HG03460 (cell line): Measurements from ENCODE around the gene MIEF1.

Experiments used
- ATAC-seq: cut with Tn5 transposase; IDR thresholded peaks from one replicate; pipeline ENCODE4 v1.9.1; 2021; ENCODE audit not compliant: unreplicated experiment

The MIEF1 gene

DNA sequence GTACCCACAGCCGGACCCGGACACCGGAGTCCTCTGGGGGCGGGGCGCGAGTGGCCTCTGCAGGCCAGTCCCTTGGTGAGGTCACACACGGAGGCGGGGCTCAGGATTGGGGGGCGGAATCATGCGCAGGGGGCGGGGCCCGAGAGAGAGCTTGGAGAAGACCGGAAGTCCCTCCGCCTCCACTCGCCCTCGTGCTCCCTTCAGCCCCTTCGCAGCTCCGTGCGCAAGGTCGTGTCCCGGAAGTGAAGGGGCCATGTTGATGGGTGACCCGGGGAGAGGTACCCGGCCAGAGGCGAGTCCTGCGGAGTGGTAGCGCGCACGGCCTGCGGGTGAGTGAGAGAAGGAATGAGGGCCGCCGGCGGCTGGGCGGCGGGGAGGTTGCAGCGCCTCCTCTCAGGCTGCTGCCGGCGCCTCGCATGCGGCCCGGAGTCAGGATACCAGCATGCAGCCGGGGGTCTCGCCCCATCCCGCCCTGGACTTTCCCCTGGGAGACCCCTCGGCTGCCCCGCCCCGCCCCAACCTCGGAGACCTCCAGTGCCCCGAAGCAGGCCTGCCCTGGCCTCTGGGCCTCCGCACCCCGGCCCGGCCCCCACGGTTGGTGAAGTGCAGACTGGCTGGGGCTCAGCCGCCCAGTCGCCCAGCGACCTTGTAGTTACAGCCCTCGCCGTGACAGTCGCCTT is at the start of gene MIEF1:
TSS of gene MIEF1 (plus strand) at position 182 of the 680 bp plus-strand sequence. CDS start 9,005 bp downstream, outside the sequence.
- ATAC-seq = peak; percentile 94

- ATAC-seq = no peak
Measured at GRCh38 chr22:39452740-39453040, 49.4 kb upstream of the MIEF1 start.

- ATAC-seq = no peak
Measured at GRCh38 chr22:39453765-39454378, 48.2 kb upstream of the MIEF1 start.

GRCh38 chr22:39454385-39454871 is 47.7 kb upstream of the MIEF1 start:
- no peak for ATAC-seq

DNA sequence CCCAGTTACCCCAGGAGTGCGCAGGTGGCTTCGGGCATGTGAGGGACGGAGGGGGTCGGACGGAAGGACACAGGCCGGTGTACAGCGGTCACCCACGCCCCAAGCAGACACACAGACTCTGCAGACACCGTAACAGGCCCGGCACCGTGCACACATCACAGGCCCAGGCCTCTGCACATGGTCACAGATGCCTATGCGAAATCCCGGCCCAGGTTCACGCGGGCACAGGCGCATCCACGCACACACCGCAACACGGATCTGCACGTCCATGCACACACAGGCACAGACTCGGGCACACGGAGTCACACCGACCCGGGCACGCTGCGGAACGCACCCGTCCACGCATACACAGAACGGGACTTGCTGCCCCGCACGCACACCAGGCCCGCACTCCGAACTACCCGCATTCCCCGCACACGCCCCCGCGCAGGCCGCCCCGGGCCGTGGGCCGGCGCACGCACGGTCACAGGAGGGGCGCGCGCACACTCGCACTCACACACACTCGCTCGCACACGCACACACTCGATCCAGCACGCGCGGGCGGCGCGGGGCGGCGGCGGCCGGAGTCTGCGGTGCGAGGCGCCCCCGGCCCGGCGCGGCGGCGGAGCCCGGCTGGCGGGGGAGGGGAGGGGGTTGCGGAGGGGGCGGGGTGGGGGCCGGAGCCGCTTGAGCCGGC is 45.4 kb upstream of the MIEF1 start, which contains the start of gene MGAT3:
TSS of gene MGAT3 (plus strand) at position 491 of the 676 bp plus-strand sequence. CDS start 30,336 bp downstream, outside the sequence.
- ATAC-seq = no peak

- ATAC-seq = no peak
Measured at GRCh38 chr22:39457198-39457555, 44.9 kb upstream of the MIEF1 start.

GRCh38 chr22:39457556-39458443 is 44.3 kb upstream of the MIEF1 start:
- no peak for ATAC-seq

DNA sequence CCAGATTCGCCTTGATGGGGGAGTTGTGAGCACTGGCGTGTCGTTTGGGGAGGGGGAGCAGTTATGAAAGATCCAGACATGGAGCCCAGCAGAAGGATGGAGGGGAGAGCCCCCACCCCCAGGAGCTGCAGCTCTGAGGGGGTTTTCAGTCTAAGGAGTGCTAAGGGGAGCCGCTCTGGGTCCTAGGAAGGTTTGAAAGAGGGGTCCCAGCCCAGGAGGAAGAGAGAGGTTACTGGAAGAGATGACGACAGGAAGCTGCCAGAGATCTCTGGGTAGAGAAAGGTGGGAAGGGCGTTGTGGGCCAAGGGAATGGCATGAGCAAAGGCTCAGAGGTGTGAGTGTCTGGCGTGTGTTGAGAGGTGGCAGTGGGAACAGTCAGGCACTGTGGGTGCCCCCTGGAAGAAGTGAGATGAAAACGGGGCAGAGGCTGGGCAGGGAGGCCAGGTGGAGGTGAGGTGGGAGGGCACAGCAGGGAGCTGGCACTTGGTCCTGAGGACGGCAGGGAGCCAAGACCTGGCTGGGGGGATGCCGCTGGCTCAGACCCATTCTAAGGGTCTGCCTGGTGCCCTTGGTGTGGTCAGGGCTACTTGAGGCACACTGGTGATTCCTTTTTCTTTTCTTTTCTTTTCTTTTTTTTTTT is 43.5 kb upstream of the MIEF1 start:
- ATAC-seq = no peak

- ATAC-seq = no peak
Measured at GRCh38 chr22:39459681-39460080, 42.4 kb upstream of the MIEF1 start.

- no peak for ATAC-seq
Measured at GRCh38 chr22:39462443-39463221, 39.5 kb upstream of the MIEF1 start.

GRCh38 chr22:39463277-39463676 is 38.8 kb upstream of the MIEF1 start:
- ATAC-seq = no peak

DNA sequence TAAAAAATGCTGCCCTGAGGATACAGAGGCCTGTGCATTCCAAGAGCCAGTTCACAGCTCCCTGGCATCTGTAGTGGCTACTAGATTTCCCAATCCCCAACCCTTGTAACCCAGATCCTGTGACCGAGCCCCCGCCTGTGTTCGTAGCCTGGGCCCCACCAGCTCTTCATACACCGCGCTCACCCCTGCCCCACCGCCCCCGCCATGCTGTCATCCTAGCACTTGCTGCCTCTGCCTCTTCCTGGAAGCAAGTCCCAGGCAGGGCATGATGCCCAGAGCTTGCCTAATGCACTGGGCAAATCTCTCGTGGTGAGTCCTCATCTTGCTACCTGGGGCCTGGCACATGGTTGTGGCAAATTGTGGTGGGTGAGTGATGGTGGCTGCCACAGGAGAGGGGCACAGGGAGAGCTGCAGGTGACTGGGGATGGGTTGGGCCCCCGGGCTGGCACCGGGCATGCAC is 38.1 kb upstream of the MIEF1 start:
- no peak for ATAC-seq

- ATAC-seq = no peak
Measured at GRCh38 chr22:39466228-39467006, 35.7 kb upstream of the MIEF1 start.

DNA sequence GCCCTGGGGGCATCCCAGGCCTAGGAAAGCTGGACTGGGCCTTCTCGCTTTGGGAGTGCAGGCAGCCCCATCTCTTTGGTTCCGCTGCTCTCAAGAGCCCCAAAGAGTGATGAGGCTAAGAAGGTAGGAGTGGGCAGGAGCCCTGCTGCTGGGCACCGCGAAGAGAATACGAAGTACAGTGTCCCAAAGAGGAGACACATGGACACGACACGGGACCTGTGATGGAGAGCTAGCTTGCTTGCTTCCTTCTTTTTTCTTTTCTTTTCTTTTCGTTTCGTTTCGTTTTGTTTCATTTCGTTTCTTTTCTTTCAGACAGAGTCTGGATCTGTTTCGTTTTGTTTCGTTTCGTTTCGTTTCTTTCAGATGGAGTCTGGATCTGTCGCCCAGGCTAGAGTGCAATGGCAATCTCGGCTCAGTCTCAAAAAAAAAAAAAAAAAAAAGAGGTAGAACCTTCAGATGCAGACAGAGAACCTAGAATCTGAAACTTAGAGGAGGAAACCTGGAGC is 34.6 kb upstream of the MIEF1 start:
- no peak for ATAC-seq

DNA sequence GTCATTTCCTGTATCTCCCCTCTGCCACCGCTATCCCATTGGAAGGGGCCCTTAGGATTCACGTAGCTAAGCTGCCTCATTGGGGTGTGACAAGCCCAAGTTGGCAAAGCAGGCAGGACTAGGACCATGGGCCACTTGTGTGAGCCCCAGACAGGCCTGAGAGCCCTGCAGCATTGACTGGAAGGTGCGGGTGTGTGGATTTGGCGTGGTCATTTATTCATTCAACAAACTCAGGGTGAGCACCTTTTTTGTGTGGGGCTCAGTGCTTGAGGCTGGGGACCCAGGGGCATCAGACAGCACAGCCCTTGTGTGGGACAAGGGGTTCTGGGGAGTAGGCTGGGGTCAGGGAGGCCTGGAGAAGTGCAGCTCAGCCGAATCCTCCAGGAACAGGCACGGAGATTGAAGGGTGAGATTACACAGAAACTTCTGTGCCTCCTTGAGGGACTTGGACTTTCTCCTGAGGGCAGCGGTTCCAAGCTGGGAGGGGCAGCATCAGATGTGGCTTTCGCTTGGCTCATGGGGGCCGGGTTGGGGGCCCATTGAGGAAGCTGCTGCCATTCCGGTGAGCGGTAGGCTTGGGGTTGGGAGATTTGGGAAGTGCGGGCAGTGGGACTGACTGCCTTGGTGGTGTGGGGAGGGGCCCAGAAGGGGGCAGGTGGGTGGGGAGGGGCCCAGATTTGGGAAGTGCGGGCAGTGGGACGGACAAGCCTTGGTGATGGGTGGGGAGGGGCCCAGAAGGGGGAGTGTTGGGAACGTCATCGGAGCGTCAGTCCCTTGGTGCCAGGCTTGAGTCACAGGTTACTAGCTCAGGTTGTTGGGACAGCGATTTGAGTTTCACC is 33.4 kb upstream of the MIEF1 start:
- ATAC-seq = no peak

DNA sequence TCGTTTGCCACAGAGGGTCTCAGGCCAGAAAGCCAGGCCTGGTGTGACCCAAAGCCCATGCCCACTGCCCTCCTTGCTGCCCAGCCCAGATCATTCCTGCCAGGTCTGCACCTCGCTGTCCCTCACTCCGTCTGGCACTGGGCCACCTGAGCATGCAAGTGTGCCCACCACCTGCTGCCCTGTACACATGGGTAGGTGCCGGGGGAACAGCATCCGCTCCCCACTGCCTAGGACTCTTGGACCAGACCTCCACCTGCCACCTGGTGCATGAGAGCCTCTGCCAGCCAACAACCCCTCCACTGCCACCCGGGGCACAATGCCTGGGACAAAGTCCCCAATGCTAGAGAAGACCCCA is 32.8 kb upstream of the MIEF1 start:
- no peak for ATAC-seq

GRCh38 chr22:39469681-39470450 is 32.2 kb upstream of the MIEF1 start:
- ATAC-seq = no peak
